ENCODE measurements around the gene FMN2.
"Not testable (repeated sequence)": the region's sequence is repeated elsewhere in the genome, so short reads cannot be mapped to it uniquely, and the experiment has no call there.

FMN2 gene

GRCh38 chr1:240258910-240259309 is 167.2 kb downstream of the FMN2 start:
- no peak for DNase-seq

- not testable (repeated sequence) for DNase-seq
These were observed 172.8 kb downstream of the FMN2 start for GRCh38 chr1:240264494-240264893.

GRCh38 chr1:240271081-240271480 is 179.4 kb downstream of the FMN2 start:
- DNase-seq, result no peak

- no peak for DNase-seq
These were observed 182.9 kb downstream of the FMN2 start for GRCh38 chr1:240274569-240274968.

GRCh38 chr1:240275219-240275618 is 183.5 kb downstream of the FMN2 start:
- not testable (repeated sequence) for DNase-seq

GRCh38 chr1:240278082-240278481 is 186.4 kb downstream of the FMN2 start:
- DNase-seq, result no peak

- peak; percentile 49 for DNase-seq
These were observed 189.1 kb downstream of the FMN2 start for GRCh38 chr1:240280560-240281322.

- DNase-seq, result no peak
These were observed 190.6 kb downstream of the FMN2 start for GRCh38 chr1:240282061-240282830.

GRCh38 chr1:240284656-240285414 is 193.2 kb downstream of the FMN2 start:
- DNase-seq, result no peak

- no peak for DNase-seq
These were observed 193.9 kb downstream of the FMN2 start for GRCh38 chr1:240285540-240285939.

GRCh38 chr1:240287722-240288121 is 196.0 kb downstream of the FMN2 start:
- DNase-seq, result peak; percentile 19

- no peak for DNase-seq
These were observed 202.0 kb downstream of the FMN2 start for GRCh38 chr1:240293706-240294105.

GRCh38 chr1:240294566-240294965 is 202.9 kb downstream of the FMN2 start:
- DNase-seq, result no peak

- DNase-seq, result no peak
These were observed 204.1 kb downstream of the FMN2 start for GRCh38 chr1:240295811-240296210.

GRCh38 chr1:240304466-240304865 is 212.8 kb downstream of the FMN2 start:
- DNase-seq, result no peak

- DNase-seq, result no peak
These were observed 215.0 kb downstream of the FMN2 start for GRCh38 chr1:240306673-240307072.

GRCh38 chr1:240308096-240308495 is 216.4 kb downstream of the FMN2 start:
- DNase-seq, result no peak

- DNase-seq, result no peak
These were observed 218.1 kb downstream of the FMN2 start for GRCh38 chr1:240309769-240310168.

GRCh38 chr1:240310226-240310925 is 218.7 kb downstream of the FMN2 start:
- DNase-seq, result no peak

GRCh38 chr1:240312872-240313271 is 221.2 kb downstream of the FMN2 start:
- peak; percentile 13 for DNase-seq

- DNase-seq, result no peak
These were observed 223.4 kb downstream of the FMN2 start for GRCh38 chr1:240314845-240315801.

- no peak for DNase-seq
These were observed 228.3 kb downstream of the FMN2 start for GRCh38 chr1:240319998-240320397.

Measured in DMS53 (cell line).